Erythroblast (primary cell): ENCODE measurements around the gene AFM.

Experiments
- DNase-seq, 2 experiments: peaks; one replicate each; lab custom pipeline; 2025; lab: John Stamatoyannopoulos, UW
- GATA1 ChIP-seq: IDR thresholded peaks from 2 replicates; pipeline ENCODE4 v1.6.1; 2011; ENCODE audit warnings: low read depth, mild to moderate bottlenecking, control low read depth, low read length, moderate library complexity
- POLR2A ChIP-seq: IDR thresholded peaks from 2 replicates; pipeline ENCODE4 v1.6.1; 2011; ENCODE audit warnings: mild to moderate bottlenecking, low read length

Gene AFM

GRCh38 chr4:73456177-73457022, 25.1 kb upstream of the AFM start:
- TF ChIP-seq POLR2A: no peak
- no peak for TF ChIP-seq GATA1
- DNase-seq: no peak

- TF ChIP-seq GATA1 (no peak), POLR2A (no peak)
- no peak for DNase-seq
These were observed 23.1 kb upstream of the AFM start for GRCh38 chr4:73458184-73459047.

GRCh38 chr4:73459048-73459421, 22.5 kb upstream of the AFM start:
- no peak for DNase-seq
- TF ChIP-seq GATA1 (no peak), POLR2A (no peak)

- TF ChIP-seq POLR2A (no peak), GATA1 (no peak)
- no peak for DNase-seq
These were observed 20.5 kb upstream of the AFM start for GRCh38 chr4:73460913-73461522.

GRCh38 chr4:73468170-73468569, 13.4 kb upstream of the AFM start:
- no peak for TF ChIP-seq POLR2A
- no peak for DNase-seq

- DNase-seq: no peak
These were observed 10.8 kb upstream of the AFM start for GRCh38 chr4:73470728-73471127.

GRCh38 chr4:73477176-73477575, 4.4 kb upstream of the AFM start:
- no peak for DNase-seq
- TF ChIP-seq POLR2A (no peak), GATA1 (no peak)

More at GRCh38 chr4:73470728-73471127, 10.8 kb upstream of the AFM start:
- TF ChIP-seq GATA1 (no peak), POLR2A (no peak)

GRCh38 chr4:73479323-73479722, 2.2 kb upstream of the AFM start:
- TF ChIP-seq POLR2A: no peak
- no peak for TF ChIP-seq GATA1
- no peak for DNase-seq

GRCh38 chr4:73485085-73485484, 3.5 kb downstream of the AFM start:
- no peak for TF ChIP-seq POLR2A
- TF ChIP-seq GATA1: no peak
- DNase-seq: no peak

GRCh38 chr4:73485596-73485995, 4.1 kb downstream of the AFM start:
- TF ChIP-seq POLR2A: no peak
- TF ChIP-seq GATA1: no peak
- DNase-seq: no peak

GRCh38 chr4:73486497-73486896, 5.0 kb downstream of the AFM start:
- no peak for DNase-seq
- no peak for TF ChIP-seq GATA1
- no peak for TF ChIP-seq POLR2A

- no peak for DNase-seq
- no peak for TF ChIP-seq POLR2A
- no peak for TF ChIP-seq GATA1
These were observed 5.7 kb downstream of the AFM start for GRCh38 chr4:73487233-73487632.

- DNase-seq: no peak
- no peak for TF ChIP-seq POLR2A
These were observed 18.6 kb downstream of the AFM start for GRCh38 chr4:73499996-73500765.
